ENCODE results near the gene UBN2. TPM values are rescaled to one million over a fixed set of nuclear protein-coding genes. Genes with fewer than 3 reads are reported as not detected.

Gene UBN2
- total RNA-seq, 1 donor = 9.8 TPM

GRCh38 chr7:139183878-139184338 is 47.1 kb upstream of the UBN2 start:
- H2AFZ ChIP-seq (ENCODE audit: low read length) = no peak overlapping the region
- H3K4me2 ChIP-seq (ENCODE audit: insufficient read depth, low read length) = no peak overlapping the region
- no peaks in the 10 kb centered on the region for H4K20me1 ChIP-seq (ENCODE audit: insufficient read depth, low read length)
- H3K27ac ChIP-seq (ENCODE audit: low read depth, low read length) = no peak overlapping the region
- H3K27me3 ChIP-seq (ENCODE audit: insufficient read depth, low read length) = no peaks in the 10 kb centered on the region
- H3K79me2 ChIP-seq (ENCODE audit: insufficient read depth, low read length) = no peaks in the 10 kb centered on the region
- no peak for DNase-seq (ENCODE audit: insufficient read length, low spot score, missing footprints)
- H3K36me3 ChIP-seq (ENCODE audit: insufficient read depth, low read length) = peaks cover 6% of the 10 kb centered on the region
- H3K4me1 ChIP-seq (ENCODE audit: insufficient read depth, low read length) = no peaks in the 10 kb centered on the region
- H3K4me3 ChIP-seq (ENCODE audit: insufficient read depth, low read length) = no peak overlapping the region
- H3K9me3 ChIP-seq (ENCODE audit: low read depth, low read length) = no peaks in the 10 kb centered on the region
- TF ChIP-seq CTCF (IDR thresholded peaks at IDR 0.05; ENCODE audit: extremely low read depth, low read depth, low read length) = no peak

- DNase-seq (ENCODE audit: insufficient read length, low spot score, missing footprints) = no peak
- Histone ChIP-seq H4K20me1 (ENCODE audit: insufficient read depth, low read length) (no peaks in the 10 kb centered on the region), H3K79me2 (ENCODE audit: insufficient read depth, low read length) (no peaks in the 10 kb centered on the region), H2AFZ (ENCODE audit: low read length) (no peak overlapping the region), H3K9me3 (ENCODE audit: low read depth, low read length) (no peaks in the 10 kb centered on the region), H3K4me3 (ENCODE audit: insufficient read depth, low read length) (no peak overlapping the region), H3K4me2 (ENCODE audit: insufficient read depth, low read length) (no peak overlapping the region), H3K36me3 (ENCODE audit: insufficient read depth, low read length) (peaks cover 15% of the 10 kb centered on the region), H3K27ac (ENCODE audit: low read depth, low read length) (no peak overlapping the region), H3K4me1 (ENCODE audit: insufficient read depth, low read length) (no peaks in the 10 kb centered on the region), H3K27me3 (ENCODE audit: insufficient read depth, low read length) (no peaks in the 10 kb centered on the region)
- no peak for TF ChIP-seq CTCF (IDR thresholded peaks at IDR 0.05; ENCODE audit: extremely low read depth, low read depth, low read length)
Measured at GRCh38 chr7:139186146-139186545, 44.9 kb upstream of the UBN2 start.

DNA sequence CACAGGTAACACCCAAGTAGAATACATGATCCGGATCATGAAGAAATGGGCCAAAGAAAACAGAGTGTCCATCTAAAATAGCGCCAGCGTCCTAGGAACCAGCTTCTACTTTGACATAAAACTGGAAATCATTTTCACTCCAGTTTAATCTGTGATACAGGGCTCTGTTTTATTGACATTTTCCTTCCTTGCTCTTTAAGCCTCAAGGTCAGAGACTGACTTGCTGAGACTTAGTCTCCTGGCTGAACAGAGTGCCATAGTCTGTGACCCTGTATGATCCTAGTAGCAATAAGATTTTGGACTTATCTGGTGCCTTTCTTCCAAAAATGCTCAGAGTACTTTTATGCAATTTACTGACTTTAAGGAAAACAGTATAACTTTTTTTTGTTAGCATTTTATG is 41.7 kb upstream of the UBN2 start:
- no peaks in the 10 kb centered on the region for H3K4me1 ChIP-seq (ENCODE audit: insufficient read depth, low read length)
- H2AFZ ChIP-seq (ENCODE audit: low read length) = no peak overlapping the region
- no peak for DNase-seq (ENCODE audit: insufficient read length, low spot score, missing footprints)
- H3K36me3 ChIP-seq (ENCODE audit: insufficient read depth, low read length) = peaks cover 15% of the 10 kb centered on the region
- H3K4me3 ChIP-seq (ENCODE audit: insufficient read depth, low read length) = no peak overlapping the region
- no peaks in the 10 kb centered on the region for H3K27me3 ChIP-seq (ENCODE audit: insufficient read depth, low read length)
- no peaks in the 10 kb centered on the region for H3K9me3 ChIP-seq (ENCODE audit: low read depth, low read length)
- no peaks in the 10 kb centered on the region for H4K20me1 ChIP-seq (ENCODE audit: insufficient read depth, low read length)
- H3K79me2 ChIP-seq (ENCODE audit: insufficient read depth, low read length) = no peaks in the 10 kb centered on the region
- no peak for TF ChIP-seq CTCF (IDR thresholded peaks at IDR 0.05; ENCODE audit: extremely low read depth, low read depth, low read length)
- no peak overlapping the region for H3K27ac ChIP-seq (ENCODE audit: low read depth, low read length)
- no peak overlapping the region for H3K4me2 ChIP-seq (ENCODE audit: insufficient read depth, low read length)

- no peaks in the 10 kb centered on the region for H3K79me2 ChIP-seq (ENCODE audit: insufficient read depth, low read length)
- H3K4me3 ChIP-seq (ENCODE audit: insufficient read depth, low read length) = no peak overlapping the region
- no peak overlapping the region for H2AFZ ChIP-seq (ENCODE audit: low read length)
- peaks cover 12% of the 10 kb centered on the region for H3K36me3 ChIP-seq (ENCODE audit: insufficient read depth, low read length)
- H3K27me3 ChIP-seq (ENCODE audit: insufficient read depth, low read length) = no peaks in the 10 kb centered on the region
- DNase-seq (ENCODE audit: insufficient read length, low spot score, missing footprints) = peak; percentile 25
- H3K9me3 ChIP-seq (ENCODE audit: low read depth, low read length) = no peaks in the 10 kb centered on the region
- no peak overlapping the region for H3K4me2 ChIP-seq (ENCODE audit: insufficient read depth, low read length)
- H3K27ac ChIP-seq (ENCODE audit: low read depth, low read length) = no peak overlapping the region
- H4K20me1 ChIP-seq (ENCODE audit: insufficient read depth, low read length) = no peaks in the 10 kb centered on the region
- no peaks in the 10 kb centered on the region for H3K4me1 ChIP-seq (ENCODE audit: insufficient read depth, low read length)
- TF ChIP-seq CTCF (IDR thresholded peaks at IDR 0.05; ENCODE audit: extremely low read depth, low read depth, low read length) = no peak
Measured at GRCh38 chr7:139192014-139192706, 38.9 kb upstream of the UBN2 start.

Data from osteoblast (primary cell).